ENCODE data around the gene ACD.

ACD gene

GRCh38 chr16:67662653-67663010, 2.6 kb upstream of the ACD start:
- DNase-seq (ENCODE audit: low read depth in 2 of 3, low spot score in 2 of 3), result no peak

- no peak for DNase-seq (ENCODE audit: low read depth in 2 of 3, low spot score in 2 of 3)
Observed at GRCh38 chr16:67661886-67662652, 2.0 kb upstream of the ACD start.

GRCh38 chr16:67661101-67661761, 1.2 kb upstream of the ACD start:
- DNase-seq (ENCODE audit: low read depth in 2 of 3, low spot score in 2 of 3), result no peak

GRCh38 chr16:67660564-67661028, 536 bp upstream of the ACD start, which contains the start of gene PARD6A:
Gene PARD6A, plus strand, starts transcription at chr16:67660960. Its CDS starts 79 bp downstream, at chr16:67661039.
- peak; percentile 77 to 92 (median 89) for DNase-seq (ENCODE audit: low read depth in 2 of 3, low spot score in 2 of 3)

GRCh38 chr16:67658849-67659674, 998 bp downstream of the ACD start:
- DNase-seq (ENCODE audit: low read depth in 2 of 3, low spot score in 2 of 3), result no peak

GRCh38 chr16:67657751-67658518, 2.1 kb downstream of the ACD start:
- no peak for DNase-seq (ENCODE audit: low read depth in 2 of 3, low spot score in 2 of 3)

- DNase-seq (ENCODE audit: low read depth in 2 of 3, low spot score in 2 of 3), result no peak
Observed at GRCh38 chr16:67657017-67657608, 2.9 kb downstream of the ACD start.

- no peak for DNase-seq (ENCODE audit: low read depth in 2 of 3, low spot score in 2 of 3)
Observed at GRCh38 chr16:67656344-67657016, 3.6 kb downstream of the ACD start.

GRCh38 chr16:67655363-67655762, 4.7 kb downstream of the ACD start:
- no peak for DNase-seq (ENCODE audit: low read depth in 2 of 3, low spot score in 2 of 3)

- DNase-seq (ENCODE audit: low read depth in 2 of 3, low spot score in 2 of 3), result no peak
Observed at GRCh38 chr16:67654403-67654911, 5.6 kb downstream of the ACD start.

GRCh38 chr16:67653789-67654402, 6.2 kb downstream of the ACD start:
- no peak for DNase-seq (ENCODE audit: low read depth in 2 of 3, low spot score in 2 of 3)

GRCh38 chr16:67653128-67653788, 6.8 kb downstream of the ACD start:
- DNase-seq (ENCODE audit: low read depth in 2 of 3, low spot score in 2 of 3), result no peak

- DNase-seq (ENCODE audit: low read depth in 2 of 3, low spot score in 2 of 3), result no peak
Observed at GRCh38 chr16:67652578-67653127, 7.4 kb downstream of the ACD start.

- no peak for DNase-seq (ENCODE audit: low read depth in 2 of 3, low spot score in 2 of 3)
Observed at GRCh38 chr16:67651847-67652246, 8.2 kb downstream of the ACD start.

GRCh38 chr16:67651039-67651438, 9.0 kb downstream of the ACD start:
- DNase-seq (ENCODE audit: low read depth in 2 of 3, low spot score in 2 of 3), result no peak

- no peak for DNase-seq (ENCODE audit: low read depth in 2 of 3, low spot score in 2 of 3)
Observed at GRCh38 chr16:67650023-67650422, 10.0 kb downstream of the ACD start.

- no peak for DNase-seq (ENCODE audit: low read depth in 2 of 3, low spot score in 2 of 3)
Observed at GRCh38 chr16:67649494-67649931, 10.5 kb downstream of the ACD start.

- DNase-seq (ENCODE audit: low read depth in 2 of 3, low spot score in 2 of 3), result no peak
Observed at GRCh38 chr16:67648764-67649407, 11.2 kb downstream of the ACD start.

All from activated CD8-positive, alpha-beta memory T cell treated with anti-CD3 and anti-CD28 coated beads for 48 hours (primary cell).